ENCODE measurements around the gene MCM5.
"Not testable (repeated sequence)": the region's sequence is repeated elsewhere in the genome, so short reads cannot be mapped to it uniquely, and the experiment has no call there.

Gene MCM5

GRCh38 chr22:35379146-35379993 is 20.6 kb upstream of the MCM5 start:
- no peak for DNase-seq

GRCh38 chr22:35380013-35380412 is 19.9 kb upstream of the MCM5 start:
- DNase-seq, result no peak

GRCh38 chr22:35380537-35381423 is 19.2 kb upstream of the MCM5 start, which contains the start of gene HMOX1:
Gene HMOX1 (plus strand): TSS chr22:35381096. CDS start chr22:35381174, 78 bp downstream.
- peak; percentile 57 for DNase-seq

GRCh38 chr22:35381424-35382009 is 18.4 kb upstream of the MCM5 start:
- no peak for DNase-seq

GRCh38 chr22:35383679-35384071 is 16.3 kb upstream of the MCM5 start:
- DNase-seq, result no peak

GRCh38 chr22:35384527-35384926 is 15.4 kb upstream of the MCM5 start:
- DNase-seq, result no peak

- DNase-seq, result no peak
These were observed 14.9 kb upstream of the MCM5 start for GRCh38 chr22:35384975-35385588.

- DNase-seq, result no peak
These were observed 13.2 kb upstream of the MCM5 start for GRCh38 chr22:35386670-35387288.

GRCh38 chr22:35390933-35391332 is 9.0 kb upstream of the MCM5 start:
- no peak for DNase-seq

- no peak for DNase-seq
These were observed 7.6 kb upstream of the MCM5 start for GRCh38 chr22:35392357-35392756.

- DNase-seq, result no peak
These were observed 6.6 kb upstream of the MCM5 start for GRCh38 chr22:35393116-35394010.

GRCh38 chr22:35394011-35394312 is 6.0 kb upstream of the MCM5 start:
- DNase-seq, result no peak

- DNase-seq, result no peak
These were observed 5.0 kb upstream of the MCM5 start for GRCh38 chr22:35394810-35395563.

- DNase-seq, result not testable (repeated sequence)
These were observed 3.3 kb upstream of the MCM5 start for GRCh38 chr22:35396622-35397021.

GRCh38 chr22:35397095-35397904 is 2.6 kb upstream of the MCM5 start:
- DNase-seq, result no peak

- no peak for DNase-seq
These were observed 1.4 kb upstream of the MCM5 start for GRCh38 chr22:35398591-35398973.

- no peak for DNase-seq
These were observed 744 bp upstream of the MCM5 start for GRCh38 chr22:35399114-35399677.

GRCh38 chr22:35400501-35400790 is 506 bp downstream of the MCM5 start:
- peak; percentile 25 for DNase-seq

- no peak for DNase-seq
These were observed 1.9 kb downstream of the MCM5 start for GRCh38 chr22:35401863-35402262.

GRCh38 chr22:35403356-35403755 is 3.4 kb downstream of the MCM5 start:
- DNase-seq, result no peak
